GM19372 (cell line): ENCODE measurements around the gene AFP.

Experiments
- ATAC-seq: cut with Tn5 transposase; IDR thresholded peaks from one replicate; pipeline ENCODE4 v1.9.1; 2021; ENCODE audit warnings: mild to moderate bottlenecking, low read depth, moderate library complexity; ENCODE audit not compliant: unreplicated experiment

Gene AFP

DNA sequence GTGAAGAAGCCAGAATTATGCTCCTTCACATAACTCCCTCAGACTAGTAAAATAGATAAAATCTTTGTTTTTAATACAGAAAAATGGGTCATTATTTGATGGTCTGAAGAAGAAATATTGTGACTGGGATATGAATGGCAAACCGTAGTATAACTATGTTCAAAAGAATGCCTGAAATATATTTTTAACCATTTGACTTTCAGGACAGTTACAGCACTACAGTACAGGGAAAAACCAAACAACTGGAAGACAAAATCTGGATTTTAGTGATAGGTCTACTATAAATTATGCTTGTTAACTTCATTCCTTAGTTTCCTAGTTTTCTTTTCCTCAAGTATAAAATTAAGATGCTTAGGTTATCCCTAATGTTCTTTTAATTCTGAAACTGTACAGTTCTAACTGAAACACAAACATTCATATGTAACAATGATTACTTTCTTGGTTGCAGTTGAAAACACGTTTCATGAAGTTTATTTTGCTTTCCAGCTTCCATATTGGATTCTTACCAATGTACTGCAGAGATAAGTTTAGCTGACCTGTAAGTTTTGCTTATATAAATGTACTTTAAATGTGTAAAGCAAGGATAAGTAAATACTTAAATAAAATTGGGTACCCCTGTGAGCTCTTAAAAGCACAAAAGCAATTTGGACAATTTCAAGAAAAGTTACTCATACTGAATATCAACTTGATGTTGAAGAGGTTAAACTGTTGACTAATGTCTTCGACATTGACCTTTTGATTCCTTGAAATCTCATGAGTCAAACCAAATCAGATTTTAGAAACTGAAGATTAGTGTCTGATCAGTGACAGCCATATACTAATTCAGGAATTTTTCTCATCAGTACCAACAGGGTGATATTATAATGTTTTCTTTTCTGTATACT is 895 bp downstream of the AFP start:
- no peak for ATAC-seq

DNA sequence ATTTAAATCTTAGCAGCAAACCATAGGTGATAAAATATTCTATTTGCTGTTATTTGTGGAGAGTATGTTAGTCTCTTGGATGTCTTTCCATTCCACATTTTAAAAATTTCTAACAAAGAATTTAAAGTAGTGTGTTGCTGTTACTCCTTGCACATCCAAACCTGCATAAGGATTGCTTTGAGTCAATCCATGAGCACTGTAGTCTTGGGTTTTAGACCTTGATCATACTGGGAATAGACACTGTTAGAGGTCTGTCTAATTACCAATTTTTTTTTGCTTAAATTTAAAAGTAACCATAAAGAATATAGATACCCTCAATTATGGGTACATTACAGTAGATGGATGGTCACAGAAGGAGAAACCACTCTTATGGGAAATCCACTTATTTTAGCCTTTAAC is 1.5 kb downstream of the AFP start:
- ATAC-seq, result no peak

DNA sequence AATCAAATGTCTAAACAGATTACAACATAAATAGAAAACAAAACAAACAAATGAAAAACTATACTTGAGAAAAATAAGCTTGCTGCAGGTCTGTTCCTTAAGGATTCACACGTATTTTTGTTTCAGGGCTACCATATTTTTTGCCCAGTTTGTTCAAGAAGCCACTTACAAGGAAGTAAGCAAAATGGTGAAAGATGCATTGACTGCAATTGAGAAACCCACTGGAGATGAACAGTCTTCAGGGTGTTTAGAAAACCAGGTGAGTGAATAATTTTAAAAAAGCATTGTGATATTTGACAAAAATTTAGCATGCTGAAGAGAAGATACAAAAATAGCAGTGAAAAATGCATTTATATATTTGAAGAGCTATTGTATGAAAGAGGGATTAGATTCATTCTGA is 2.0 kb downstream of the AFP start:
- no peak for ATAC-seq

DNA sequence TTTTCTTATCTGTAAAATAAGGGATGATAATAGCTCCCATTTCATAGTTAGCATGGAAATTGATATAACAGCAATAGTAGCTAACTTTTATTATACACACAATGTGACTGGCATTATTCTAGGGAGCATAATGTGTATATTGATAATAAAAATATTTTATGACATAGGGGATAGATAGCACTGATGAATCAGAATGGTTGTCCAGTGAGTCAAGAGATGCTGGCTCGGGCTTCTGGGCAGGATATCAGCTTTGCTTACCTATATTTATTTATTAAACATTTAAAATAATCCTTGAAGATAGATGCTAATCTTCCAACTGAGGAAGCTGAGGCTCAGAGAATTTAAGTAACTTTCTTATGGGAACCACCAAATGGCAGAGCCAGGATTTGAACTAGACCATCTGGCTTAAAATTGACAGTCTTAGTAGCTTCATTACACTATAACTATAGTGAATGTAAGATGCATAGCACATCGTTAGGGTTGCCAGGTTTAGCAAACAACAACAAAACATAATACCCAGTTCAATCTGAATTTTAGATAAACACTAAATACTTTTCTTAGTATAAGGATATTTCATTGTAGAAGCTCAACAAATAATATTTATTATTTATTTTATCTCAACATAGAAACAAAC is 2.7 kb downstream of the AFP start:
- ATAC-seq, result no peak

DNA sequence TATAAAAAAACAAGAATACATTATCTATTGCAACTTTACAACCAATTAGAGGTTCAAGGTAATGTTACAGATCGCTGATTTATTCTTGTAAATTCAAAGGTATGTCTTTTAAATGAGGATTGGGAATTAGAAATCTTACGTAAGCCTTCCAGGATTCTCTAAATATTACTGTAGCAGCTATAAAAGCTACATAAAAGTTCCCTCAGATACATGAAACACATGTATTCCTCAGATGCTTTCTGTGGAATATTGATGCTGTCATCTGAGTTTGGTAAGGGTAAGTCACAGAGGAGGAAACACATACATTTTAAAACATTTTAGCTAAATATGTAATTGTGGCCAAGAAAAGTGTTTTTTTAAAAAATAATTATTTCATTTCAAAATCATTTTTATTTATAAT is 3.4 kb downstream of the AFP start:
- ATAC-seq, result no peak

DNA sequence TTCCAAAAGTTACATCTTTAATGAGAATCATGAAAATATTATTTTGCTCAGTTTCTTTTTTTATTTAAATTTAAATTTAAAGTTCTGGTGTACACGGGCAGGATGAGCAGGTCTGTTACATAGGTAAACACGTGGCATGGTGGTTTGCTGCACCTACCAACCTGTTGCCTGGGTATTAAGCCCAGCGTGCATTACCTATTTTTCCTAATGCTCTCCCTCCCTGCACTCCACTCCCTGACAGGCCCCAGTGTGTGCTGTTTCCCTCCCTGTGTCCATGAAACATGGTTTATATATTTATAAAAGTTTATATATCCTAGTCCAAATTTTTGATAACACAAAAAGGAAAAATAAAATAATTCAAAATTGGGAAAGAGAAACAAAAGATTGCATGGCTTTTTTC is 4.0 kb downstream of the AFP start:
- ATAC-seq, result no peak

DNA sequence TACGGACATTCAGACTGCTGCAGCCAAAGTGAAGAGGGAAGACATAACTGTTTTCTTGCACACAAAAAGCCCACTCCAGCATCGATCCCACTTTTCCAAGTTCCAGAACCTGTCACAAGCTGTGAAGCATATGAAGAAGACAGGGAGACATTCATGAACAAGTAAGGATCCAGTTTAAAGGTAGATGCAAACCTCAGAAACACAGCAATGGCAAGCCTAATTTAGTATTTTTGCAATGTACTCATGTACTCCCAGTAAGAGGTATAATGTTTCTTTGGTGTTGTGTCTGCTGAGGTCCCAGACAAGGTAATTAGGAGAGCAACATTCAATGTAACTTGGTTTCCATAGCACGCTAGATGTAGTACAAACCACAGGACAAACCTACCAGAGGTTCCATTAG is 4.6 kb downstream of the AFP start:
- ATAC-seq, result no peak

DNA sequence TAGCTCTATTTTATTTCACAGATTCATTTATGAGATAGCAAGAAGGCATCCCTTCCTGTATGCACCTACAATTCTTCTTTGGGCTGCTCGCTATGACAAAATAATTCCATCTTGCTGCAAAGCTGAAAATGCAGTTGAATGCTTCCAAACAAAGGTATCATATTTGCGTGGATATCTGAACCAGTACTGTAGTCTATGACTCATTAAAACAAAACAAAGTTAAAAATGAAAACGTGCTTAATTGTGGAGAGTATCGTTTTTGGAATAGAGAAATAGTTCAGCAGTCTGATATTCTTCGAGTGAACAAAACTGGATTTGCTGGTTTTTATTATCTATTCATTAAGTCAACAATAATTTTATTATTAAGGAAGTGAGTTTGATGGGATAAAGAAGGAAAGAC is 6.3 kb downstream of the AFP start:
- no peak for ATAC-seq

DNA sequence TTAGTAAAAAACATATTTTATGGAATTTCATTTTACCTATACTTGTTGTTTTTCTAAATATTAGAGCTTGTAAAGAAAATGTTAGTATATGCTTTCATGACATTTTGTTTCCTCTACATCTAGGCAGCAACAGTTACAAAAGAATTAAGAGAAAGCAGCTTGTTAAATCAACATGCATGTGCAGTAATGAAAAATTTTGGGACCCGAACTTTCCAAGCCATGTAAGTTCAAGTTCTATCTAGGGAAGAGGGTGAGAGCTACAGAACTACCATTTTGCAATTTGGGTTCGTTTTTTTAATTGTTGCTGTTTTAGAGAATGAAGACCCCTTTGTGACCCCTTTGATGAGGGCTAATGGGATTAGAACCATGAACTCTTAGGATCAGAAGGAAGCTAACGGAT is 7.2 kb downstream of the AFP start:
- ATAC-seq, result no peak

DNA sequence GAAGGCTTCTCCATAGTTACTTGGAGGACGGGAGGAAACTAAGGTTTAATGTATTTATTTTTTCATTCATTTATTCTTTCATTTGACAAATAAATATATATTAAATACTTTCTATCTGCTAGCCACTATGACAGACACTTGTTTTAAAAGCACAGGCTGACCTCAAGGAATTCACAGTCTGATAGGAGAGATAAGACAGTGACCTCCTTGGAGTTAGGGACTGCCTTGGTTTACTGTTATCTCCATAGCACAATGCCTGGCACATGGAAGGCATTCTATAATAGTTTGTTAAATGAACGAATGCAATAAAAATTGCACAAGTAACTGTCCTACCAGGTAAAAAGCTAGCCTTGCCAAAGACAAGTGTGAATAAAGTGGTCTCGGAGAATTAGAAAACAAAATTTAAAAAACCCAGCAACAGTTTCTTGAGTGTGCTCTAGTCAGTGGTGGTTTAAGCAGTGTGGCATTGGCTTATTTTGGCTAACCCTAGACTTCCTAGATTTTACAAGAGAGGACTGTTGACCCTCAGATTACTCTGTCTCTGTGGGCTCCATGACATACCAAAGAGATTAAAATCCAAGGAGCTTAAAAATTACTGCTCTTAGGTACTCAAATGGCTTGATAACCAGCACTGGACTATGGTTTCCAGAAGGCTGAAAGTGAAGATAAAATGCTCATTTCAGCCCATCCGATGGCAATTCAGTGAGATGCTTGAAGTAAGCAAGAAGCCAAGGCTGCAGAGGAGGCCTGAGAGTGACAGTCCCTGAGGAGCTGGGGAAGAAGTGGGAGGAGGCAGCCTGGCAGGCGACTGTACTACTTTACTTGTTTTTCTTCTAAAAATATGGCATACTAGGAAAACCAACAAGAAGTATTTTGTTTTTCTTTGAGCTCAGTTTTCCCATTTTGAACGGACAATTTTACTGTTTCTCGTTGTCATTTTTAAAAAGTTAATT is 9.6 kb downstream of the AFP start:
- ATAC-seq, result no peak

DNA sequence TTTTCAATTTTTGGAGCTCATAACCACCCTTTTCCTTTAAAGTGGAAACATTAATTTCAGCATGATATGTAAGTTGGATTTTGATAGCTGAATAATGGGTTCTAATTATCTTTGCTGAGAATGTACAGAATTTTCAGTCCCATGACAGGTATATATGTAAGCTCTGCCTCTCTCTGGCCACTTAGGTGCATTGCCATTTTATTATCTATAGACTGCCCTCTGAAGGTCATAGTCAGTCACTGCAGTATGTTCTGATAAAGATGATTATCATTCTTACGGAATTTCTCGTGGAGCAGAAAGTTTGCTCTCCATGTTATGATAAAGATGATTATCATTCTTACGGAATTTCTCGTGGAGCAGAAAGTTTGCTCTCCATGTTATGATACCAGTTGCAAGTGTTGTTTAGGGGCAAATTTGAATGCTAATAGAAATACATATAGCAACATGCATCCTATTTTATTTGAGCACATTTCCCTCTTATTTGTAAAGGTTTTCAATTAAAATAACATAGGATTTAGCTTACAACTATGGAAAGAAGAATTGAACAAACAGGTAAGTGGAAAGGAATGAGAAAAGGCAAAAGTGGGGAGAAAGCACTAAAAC is 10.4 kb downstream of the AFP start:
- ATAC-seq, result peak; percentile 99

DNA sequence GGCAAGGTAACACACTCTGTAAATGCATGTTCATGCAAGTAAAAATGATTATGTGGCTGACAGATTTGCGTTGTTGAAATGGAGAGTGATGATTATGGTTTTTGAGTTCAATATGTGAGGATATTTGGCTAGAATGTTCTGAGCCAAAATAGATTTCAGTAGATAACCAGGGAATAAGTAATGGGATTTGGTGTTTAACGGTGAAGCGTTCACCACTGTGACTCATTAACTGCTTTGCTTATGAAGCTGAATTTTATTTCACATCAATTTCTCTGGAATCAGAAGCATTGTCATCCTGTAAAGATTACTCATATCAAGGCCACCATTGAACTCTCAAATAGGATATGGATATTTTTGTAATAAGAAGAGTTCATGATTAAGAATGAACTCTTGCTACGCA is 11.7 kb downstream of the AFP start:
- no peak for ATAC-seq

DNA sequence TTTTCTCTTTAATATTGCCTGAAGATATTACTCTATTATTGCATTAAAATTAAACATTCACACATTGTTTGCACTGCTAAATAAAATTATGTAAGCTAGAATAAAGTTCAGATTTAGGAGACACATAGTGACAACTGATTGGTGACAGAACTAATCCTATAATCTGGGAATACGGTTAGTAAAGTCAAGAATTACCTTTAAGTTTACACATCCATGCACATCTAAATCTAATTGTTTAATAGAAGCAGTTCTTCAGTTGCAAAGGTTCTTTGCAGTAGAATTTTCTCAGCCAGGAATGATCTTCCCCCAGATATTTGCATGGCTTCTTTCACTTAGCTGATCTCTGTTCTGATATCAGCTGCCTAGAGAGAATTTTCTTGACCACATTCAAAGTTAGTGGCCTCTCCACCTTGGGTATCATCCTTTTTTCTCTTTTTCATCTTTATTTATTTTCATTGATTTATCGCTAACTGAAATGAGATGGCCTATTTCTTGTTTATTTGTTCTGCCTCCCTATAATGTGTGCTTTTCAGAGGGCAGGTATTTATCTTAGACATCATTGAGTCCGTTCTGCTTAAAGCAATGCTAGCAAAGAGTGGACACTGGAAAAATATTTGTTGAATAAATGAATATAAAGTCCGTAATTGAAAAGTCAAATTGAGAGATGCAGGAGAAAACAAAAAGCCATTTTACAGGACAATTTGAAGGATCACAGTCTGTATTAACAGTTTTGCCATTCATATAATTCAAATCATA is 12.6 kb downstream of the AFP start:
- no peak for ATAC-seq

DNA sequence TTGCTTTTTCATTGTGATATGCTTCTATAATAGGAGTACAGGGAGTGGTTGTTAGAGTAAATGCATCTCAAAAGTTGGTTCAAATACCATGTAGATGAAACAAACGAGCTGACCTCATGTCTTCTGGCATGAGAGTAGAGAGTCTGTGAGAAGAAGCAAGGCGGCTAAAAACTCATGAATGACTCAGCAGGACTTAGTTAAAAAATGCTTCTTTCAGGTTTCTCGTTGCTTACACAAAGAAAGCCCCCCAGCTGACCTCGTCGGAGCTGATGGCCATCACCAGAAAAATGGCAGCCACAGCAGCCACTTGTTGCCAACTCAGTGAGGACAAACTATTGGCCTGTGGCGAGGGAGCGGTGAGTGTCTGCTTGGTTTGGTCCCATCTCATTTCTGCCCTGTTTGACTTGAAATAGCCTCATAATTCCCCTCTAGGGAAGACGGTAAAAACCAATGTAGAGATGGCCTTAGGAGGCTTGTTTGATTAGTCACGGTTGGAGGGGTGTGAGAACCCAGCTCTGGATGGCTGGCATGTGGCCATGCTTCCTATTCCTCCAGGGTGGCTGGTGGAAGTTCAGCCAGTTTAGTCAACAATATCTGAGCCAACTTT is 14.5 kb downstream of the AFP start:
- ATAC-seq, result no peak

DNA sequence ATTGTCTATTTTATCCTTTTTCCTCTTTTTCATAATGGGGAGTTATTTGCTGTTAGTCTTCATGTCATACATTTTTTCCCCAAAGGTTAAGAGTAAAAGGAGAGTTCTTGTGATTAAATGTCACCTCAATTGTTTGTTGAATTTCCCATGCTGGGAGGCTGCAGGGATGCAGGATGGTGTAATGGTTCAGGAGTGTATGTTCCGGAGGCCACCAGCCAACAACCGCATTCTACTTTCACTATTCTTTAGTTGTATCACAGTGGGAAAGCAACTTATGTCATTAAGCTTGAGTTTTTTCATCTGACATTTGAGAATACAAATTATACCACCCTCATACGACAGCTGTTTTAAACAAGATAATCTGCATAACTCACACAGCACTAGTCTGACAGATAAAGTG is 15.4 kb downstream of the AFP start:
- ATAC-seq, result no peak

DNA sequence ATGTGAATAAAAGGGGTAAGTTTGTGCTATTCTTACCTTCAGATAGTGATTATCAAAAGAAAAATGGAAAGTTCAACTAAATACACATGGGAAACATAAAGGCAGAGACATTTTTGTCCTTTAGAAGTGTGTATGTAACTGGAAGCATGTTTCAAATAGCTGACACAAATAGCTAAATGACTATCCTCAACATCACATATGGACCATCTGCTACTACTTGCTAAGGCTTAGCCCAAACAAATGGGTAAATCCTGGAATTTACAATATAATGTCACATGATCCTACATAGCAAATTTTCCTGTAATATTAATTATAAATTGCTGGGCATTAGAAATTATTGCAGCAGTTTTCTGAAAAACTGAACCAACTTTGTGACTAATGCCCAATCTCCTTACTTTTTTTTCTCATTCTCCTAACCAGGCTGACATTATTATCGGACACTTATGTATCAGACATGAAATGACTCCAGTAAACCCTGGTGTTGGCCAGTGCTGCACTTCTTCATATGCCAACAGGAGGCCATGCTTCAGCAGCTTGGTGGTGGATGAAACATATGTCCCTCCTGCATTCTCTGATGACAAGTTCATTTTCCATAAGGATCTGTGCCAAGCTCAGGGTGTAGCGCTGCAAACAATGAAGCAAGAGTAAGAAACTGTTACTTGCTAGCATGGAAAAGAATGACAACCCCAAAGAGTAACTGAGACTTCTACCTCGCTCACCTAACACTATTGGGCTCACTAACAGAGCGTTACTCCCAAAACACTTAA is 16.1 kb downstream of the AFP start:
- no peak for ATAC-seq

DNA sequence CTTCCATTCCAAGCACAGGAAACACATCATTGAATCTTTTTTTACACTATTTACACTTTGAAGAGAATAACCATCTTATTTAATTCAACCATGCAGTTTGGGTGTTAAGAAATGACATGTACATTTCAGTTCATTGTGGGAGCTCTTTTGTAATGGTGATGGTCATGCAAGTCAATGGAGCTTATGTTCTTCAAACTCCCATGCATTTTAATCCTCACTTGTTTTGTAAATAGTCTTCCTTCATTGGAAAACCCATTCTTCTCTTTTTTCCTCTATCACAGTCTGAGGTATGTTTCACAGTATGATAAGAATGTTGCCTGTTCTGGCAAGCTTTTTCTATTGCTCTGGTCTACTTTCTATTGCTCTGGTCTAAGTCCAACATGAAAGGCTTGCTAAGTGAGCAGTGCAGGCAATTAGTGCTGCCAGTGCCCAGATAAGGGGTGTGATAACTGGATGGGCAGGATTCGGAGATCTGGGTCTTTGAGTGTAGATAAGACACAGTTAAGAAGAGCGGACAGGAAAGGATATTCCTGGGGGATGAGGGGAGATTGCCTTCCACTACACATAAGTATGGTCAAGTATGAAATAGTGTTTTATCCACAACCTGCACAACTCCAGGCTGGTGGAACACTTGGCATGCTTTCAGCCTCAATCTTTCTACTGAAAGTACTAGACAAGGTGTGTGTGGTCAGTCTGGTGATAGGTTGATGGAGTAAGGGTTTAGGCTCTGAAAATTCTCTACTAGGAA is 17.1 kb downstream of the AFP start:
- ATAC-seq, result no peak

DNA sequence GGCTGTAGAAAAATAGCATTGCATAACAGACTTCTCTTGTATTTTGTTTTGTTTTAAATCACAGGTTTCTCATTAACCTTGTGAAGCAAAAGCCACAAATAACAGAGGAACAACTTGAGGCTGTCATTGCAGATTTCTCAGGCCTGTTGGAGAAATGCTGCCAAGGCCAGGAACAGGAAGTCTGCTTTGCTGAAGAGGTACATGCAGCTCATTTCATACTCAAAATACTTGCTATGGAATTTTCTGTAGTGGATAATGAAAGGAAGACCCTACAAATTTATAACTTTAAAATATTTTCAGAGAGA is 17.6 kb downstream of the AFP start:
- ATAC-seq, result no peak
